ENCODE results near the gene ESR1.

DNA sequence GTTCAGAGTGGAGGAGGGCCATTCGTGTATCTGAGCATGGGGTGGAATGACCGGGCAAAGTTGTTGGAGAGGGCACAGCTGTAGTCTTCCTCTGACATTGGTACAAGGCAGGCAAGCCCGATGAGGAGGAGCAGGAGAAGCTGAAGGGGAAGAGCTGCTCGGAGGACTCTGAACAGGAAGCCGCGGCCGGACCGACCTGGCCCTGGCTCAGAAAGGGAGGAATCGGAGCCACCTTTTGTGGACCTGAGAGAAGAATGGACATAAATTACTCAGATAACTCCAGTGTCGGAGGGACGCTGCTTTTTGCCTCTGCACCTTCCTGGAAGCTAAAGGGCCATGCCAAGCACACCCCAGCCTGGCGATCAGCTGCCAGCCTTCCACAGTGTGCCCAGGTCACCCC lies 315.0 kb downstream of the ESR1 start:
- TF ChIP-seq, protein P1, sequence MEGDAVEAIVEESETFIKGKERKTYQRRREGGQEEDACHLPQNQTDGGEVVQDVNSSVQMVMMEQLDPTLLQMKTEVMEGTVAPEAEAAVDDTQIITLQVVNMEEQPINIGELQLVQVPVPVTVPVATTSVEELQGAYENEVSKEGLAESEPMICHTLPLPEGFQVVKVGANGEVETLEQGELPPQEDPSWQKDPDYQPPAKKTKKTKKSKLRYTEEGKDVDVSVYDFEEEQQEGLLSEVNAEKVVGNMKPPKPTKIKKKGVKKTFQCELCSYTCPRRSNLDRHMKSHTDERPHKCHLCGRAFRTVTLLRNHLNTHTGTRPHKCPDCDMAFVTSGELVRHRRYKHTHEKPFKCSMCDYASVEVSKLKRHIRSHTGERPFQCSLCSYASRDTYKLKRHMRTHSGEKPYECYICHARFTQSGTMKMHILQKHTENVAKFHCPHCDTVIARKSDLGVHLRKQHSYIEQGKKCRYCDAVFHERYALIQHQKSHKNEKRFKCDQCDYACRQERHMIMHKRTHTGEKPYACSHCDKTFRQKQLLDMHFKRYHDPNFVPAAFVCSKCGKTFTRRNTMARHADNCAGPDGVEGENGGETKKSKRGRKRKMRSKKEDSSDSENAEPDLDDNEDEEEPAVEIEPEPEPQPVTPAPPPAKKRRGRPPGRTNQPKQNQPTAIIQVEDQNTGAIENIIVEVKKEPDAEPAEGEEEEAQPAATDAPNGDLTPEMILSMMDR (IDR thresholded peaks at IDR 0.05), result no peak
- TF ChIP-seq SIN3A (IDR thresholded peaks at IDR 0.05; ENCODE audit: borderline replicate concordance, low read depth, low read length) (no peak), EP300 (IDR thresholded peaks at IDR 0.05; ENCODE audit: borderline replicate concordance in 1 of 2, low read depth in 1 of 2, low read length in 1 of 2) (no peak), RAD21 (IDR thresholded peaks at IDR 0.05; ENCODE audit: low read length) (no peak), FOXM1 (IDR thresholded peaks at IDR 0.05; ENCODE audit: low read depth) (no peak), SMC3 (IDR thresholded peaks at IDR 0.05; ENCODE audit: low read depth, low read length) (no peak), JUND (IDR thresholded peaks at IDR 0.05) (no peak)
- TF ChIP-seq, protein P2, sequence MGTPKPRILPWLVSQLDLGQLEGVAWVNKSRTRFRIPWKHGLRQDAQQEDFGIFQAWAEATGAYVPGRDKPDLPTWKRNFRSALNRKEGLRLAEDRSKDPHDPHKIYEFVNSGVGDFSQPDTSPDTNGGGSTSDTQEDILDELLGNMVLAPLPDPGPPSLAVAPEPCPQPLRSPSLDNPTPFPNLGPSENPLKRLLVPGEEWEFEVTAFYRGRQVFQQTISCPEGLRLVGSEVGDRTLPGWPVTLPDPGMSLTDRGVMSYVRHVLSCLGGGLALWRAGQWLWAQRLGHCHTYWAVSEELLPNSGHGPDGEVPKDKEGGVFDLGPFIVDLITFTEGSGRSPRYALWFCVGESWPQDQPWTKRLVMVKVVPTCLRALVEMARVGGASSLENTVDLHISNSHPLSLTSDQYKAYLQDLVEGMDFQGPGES (IDR thresholded peaks at IDR 0.05; ENCODE audit: low read depth, low read length), result no peak

Measured in SK-N-SH (cell line).